GM23338 (cell line): ENCODE data around the gene HIVEP2. TPM values are rescaled to one million over a fixed set of nuclear protein-coding genes. Genes with fewer than 3 reads are reported as not detected.

Source experiments
- ATAC-seq: fragments of 200-7000 bp; cut with Tn5 transposase; 3 replicates; pipeline ENCODE4 v1.9.1; 2020
- DNase-seq: peaks from one replicate; pipeline ENCODE4 v3.0.0-alpha.2; 2015; ENCODE audit warnings: low spot score
- H2AFZ ChIP-seq: fragments of 200-600 bp; sonication (generic); 2 replicates; pipeline ENCODE4 v1.8.0; 2016; ENCODE audit warnings: antibody characterized with exemption, mild to moderate bottlenecking, moderate library complexity
- H3F3A ChIP-seq: fragments of 200-600 bp; sonication (generic); replicated peaks from 2 replicates; pipeline ENCODE4 v1.8.0; 2017; ENCODE audit warnings: antibody characterized with exemption, mixed run types, low read depth
- H3K27ac ChIP-seq: fragments of 200-600 bp; sonication (generic); 2 replicates; pipeline ENCODE4 v1.6.1; 2016; ENCODE audit warnings: low read depth
- H3K27me3 ChIP-seq: fragments of 200-600 bp; sonication (generic); 2 replicates; pipeline ENCODE4 v1.8.0; 2016; ENCODE audit warnings: mild to moderate bottlenecking, mixed run types, moderate library complexity; ENCODE audit not compliant: insufficient read depth
- H3K36me3 ChIP-seq: fragments of 200-600 bp; sonication (generic); 2 replicates; pipeline ENCODE4 v1.8.0; 2016; ENCODE audit warnings: mild to moderate bottlenecking; ENCODE audit not compliant: insufficient read depth
- H3K4me1 ChIP-seq: fragments of 200-600 bp; sonication (generic); 2 replicates; pipeline ENCODE4 v1.8.0; 2016; ENCODE audit warnings: mild to moderate bottlenecking, moderate library complexity; ENCODE audit not compliant: insufficient read depth
- H3K4me2 ChIP-seq: fragments of 200-600 bp; sonication (generic); 2 replicates; pipeline ENCODE4 v1.7.1; 2017; ENCODE audit warnings: mixed run types
- H3K4me3 ChIP-seq: fragments of 200-600 bp; sonication (generic); 2 replicates; pipeline ENCODE4 v1.6.1; 2016; ENCODE audit warnings: mixed run types
- H3K79me2 ChIP-seq: fragments of 200-600 bp; sonication (generic); replicated peaks from 2 replicates; pipeline ENCODE4 v1.8.0; 2017; ENCODE audit warnings: mild to moderate bottlenecking; ENCODE audit not compliant: insufficient read depth
- H3K9me2 ChIP-seq: fragments of 200-600 bp; sonication (generic); 2 replicates; pipeline ENCODE4 v1.8.0; 2017; ENCODE audit not compliant: insufficient read depth
- H4K20me1 ChIP-seq: fragments of 200-600 bp; sonication (generic); replicated peaks from 2 replicates; pipeline ENCODE4 v1.8.0; 2017; ENCODE audit warnings: mild to moderate bottlenecking; ENCODE audit not compliant: insufficient read depth
- H3K27ac Mint-ChIP-seq: 2 replicates; pipeline ENCODE4 v1.8.0; 2020; ENCODE audit warnings: inconsistent platforms, mild to moderate bottlenecking, moderate library complexity, mixed read lengths
- H3K27me3 Mint-ChIP-seq: 3 replicates; pipeline ENCODE4 v1.8.0; 2022; ENCODE audit warnings: low read depth, mild to moderate bottlenecking, moderate library complexity, mixed read lengths, inconsistent platforms; ENCODE audit not compliant: insufficient read depth, poor library complexity
- H3K36me3 Mint-ChIP-seq: 3 replicates; pipeline ENCODE4 v1.8.0; 2021; ENCODE audit warnings: low read depth, mild to moderate bottlenecking, inconsistent platforms, moderate library complexity, mixed read lengths
- H3K4me1 Mint-ChIP-seq: 3 replicates; pipeline ENCODE4 v1.8.0; 2020; ENCODE audit warnings: mild to moderate bottlenecking, inconsistent platforms, mixed read lengths
- H3K4me3 Mint-ChIP-seq: 3 replicates; pipeline ENCODE4 v1.8.0; 2021; ENCODE audit warnings: moderate library complexity, mild to moderate bottlenecking, inconsistent platforms, mixed read lengths
- H3K9me3 Mint-ChIP-seq: 3 replicates; pipeline ENCODE4 v1.8.0; 2020; ENCODE audit warnings: moderate library complexity, mild to moderate bottlenecking, inconsistent platforms, mixed read lengths
- CREB1 ChIP-seq: fragments of 250-450 bp; sonication (Bioruptor Pico); IDR thresholded peaks from 2 replicates; pipeline ENCODE4 v1.5.0; 2020; ENCODE audit warnings: low read depth, mild to moderate bottlenecking, moderate library complexity
- CTCF ChIP-seq, 2 experiments: fragments of 200-600 bp in 1 of 2; sonication (generic) in 1 of 2; conservative IDR thresholded peaks; 2 replicates each; pipeline versions ENCODE4 v1.5.1 to v1.6.1; 2016 to 2017; ENCODE audit warnings: antibody characterized with exemption in 2 of 2, low read depth in 2 of 2, mild to moderate bottlenecking in 2 of 2, moderate library complexity in 1 of 2
- EZH2phosphoT487 ChIP-seq: fragments of 200-600 bp; sonication (generic); IDR thresholded peaks from one replicate; pipeline ENCODE4 v1.8.1; 2018; ENCODE audit warnings: antibody characterized with exemption; ENCODE audit not compliant: unreplicated experiment
- POLR2AphosphoS5 ChIP-seq: IDR thresholded peaks from 2 replicates; pipeline ENCODE4 v1.6.1; 2016; ENCODE audit warnings: antibody characterized with exemption, low read depth
- ZNF114 ChIP-seq: fragments of 250-450 bp; sonication (Bioruptor Pico); IDR thresholded peaks from 2 replicates; pipeline ENCODE4 v1.5.0; 2020; ENCODE audit warnings: mild to moderate bottlenecking, moderate library complexity
- polyA plus RNA-seq: library from polyadenylated mRNA; unstranded; fragments of >200 nt; fragmentation: Nextera tagmentation; extraction: Ambion mirVana; gene quantifications from 2 replicates; pipeline ENCODE4 v1.2.1, GENCODE V29; 2016
- total RNA-seq: library from RNA; depleted of rRNA; stranded (reverse); fragments of >200 nt; shearing (Covaris generic); gene quantifications from 2 replicates; pipeline ENCODE4 v1.2.3, GENCODE V29; 2014
- TF ChIP-seq, protein P1 (sequence below): fragments of 250-450 bp; sonication (Bioruptor Pico); IDR thresholded peaks from 2 replicates; pipeline ENCODE4 v1.5.0; 2020; ENCODE audit warnings: mild to moderate bottlenecking, moderate library complexity
- TF ChIP-seq, protein P2 (sequence below): IDR thresholded peaks from 2 replicates; pipeline ENCODE4 v1.6.1; 2016; ENCODE audit warnings: antibody characterized with exemption

The HIVEP2 gene
- total and polyA plus RNA-seq, 2 experiments from 2014 or later, result 1.5 to 7.4 TPM

- TF ChIP-seq, protein P1, sequence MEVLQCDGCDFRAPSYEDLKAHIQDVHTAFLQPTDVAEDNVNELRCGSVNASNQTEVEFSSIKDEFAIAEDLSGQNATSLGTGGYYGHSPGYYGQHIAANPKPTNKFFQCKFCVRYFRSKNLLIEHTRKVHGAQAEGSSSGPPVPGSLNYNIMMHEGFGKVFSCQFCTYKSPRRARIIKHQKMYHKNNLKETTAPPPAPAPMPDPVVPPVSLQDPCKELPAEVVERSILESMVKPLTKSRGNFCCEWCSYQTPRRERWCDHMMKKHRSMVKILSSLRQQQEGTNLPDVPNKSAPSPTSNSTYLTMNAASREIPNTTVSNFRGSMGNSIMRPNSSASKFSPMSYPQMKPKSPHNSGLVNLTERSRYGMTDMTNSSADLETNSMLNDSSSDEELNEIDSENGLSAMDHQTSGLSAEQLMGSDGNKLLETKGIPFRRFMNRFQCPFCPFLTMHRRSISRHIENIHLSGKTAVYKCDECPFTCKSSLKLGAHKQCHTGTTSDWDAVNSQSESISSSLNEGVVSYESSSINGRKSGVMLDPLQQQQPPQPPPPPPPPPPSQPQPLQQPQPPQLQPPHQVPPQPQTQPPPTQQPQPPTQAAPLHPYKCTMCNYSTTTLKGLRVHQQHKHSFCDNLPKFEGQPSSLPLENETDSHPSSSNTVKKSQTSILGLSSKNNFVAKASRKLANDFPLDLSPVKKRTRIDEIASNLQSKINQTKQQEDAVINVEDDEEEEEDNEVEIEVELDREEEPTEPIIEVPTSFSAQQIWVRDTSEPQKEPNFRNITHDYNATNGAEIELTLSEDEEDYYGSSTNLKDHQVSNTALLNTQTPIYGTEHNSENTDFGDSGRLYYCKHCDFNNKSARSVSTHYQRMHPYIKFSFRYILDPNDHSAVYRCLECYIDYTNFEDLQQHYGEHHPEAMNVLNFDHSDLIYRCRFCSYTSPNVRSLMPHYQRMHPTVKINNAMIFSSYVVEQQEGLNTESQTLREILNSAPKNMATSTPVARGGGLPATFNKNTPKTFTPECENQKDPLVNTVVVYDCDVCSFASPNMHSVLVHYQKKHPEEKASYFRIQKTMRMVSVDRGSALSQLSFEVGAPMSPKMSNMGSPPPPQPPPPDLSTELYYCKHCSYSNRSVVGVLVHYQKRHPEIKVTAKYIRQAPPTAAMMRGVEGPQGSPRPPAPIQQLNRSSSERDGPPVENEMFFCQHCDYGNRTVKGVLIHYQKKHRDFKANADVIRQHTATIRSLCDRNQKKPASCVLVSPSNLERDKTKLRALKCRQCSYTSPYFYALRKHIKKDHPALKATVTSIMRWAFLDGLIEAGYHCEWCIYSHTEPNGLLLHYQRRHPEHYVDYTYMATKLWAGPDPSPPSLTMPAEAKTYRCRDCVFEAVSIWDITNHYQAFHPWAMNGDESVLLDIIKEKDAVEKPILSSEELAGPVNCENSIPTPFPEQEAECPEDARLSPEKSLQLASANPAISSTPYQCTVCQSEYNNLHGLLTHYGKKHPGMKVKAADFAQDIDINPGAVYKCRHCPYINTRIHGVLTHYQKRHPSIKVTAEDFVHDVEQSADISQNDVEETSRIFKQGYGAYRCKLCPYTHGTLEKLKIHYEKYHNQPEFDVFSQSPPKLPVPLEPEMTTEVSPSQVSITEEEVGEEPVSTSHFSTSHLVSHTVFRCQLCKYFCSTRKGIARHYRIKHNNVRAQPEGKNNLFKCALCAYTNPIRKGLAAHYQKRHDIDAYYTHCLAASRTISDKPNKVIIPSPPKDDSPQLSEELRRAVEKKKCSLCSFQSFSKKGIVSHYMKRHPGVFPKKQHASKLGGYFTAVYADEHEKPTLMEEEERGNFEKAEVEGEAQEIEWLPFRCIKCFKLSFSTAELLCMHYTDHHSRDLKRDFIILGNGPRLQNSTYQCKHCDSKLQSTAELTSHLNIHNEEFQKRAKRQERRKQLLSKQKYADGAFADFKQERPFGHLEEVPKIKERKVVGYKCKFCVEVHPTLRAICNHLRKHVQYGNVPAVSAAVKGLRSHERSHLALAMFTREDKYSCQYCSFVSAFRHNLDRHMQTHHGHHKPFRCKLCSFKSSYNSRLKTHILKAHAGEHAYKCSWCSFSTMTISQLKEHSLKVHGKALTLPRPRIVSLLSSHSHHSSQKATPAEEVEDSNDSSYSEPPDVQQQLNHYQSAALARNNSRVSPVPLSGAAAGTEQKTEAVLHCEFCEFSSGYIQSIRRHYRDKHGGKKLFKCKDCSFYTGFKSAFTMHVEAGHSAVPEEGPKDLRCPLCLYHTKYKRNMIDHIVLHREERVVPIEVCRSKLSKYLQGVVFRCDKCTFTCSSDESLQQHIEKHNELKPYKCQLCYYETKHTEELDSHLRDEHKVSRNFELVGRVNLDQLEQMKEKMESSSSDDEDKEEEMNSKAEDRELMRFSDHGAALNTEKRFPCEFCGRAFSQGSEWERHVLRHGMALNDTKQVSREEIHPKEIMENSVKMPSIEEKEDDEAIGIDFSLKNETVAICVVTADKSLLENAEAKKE (CRISPR knock-in tag), result no peak
- no peak for TF ChIP-seq ZNF114 (CRISPR knock-in tag)
- no peak for TF ChIP-seq CTCF (conservative IDR thresholded peaks at IDR 0.05; ENCODE audit: low read depth in 2 of 2)
- no peak for TF ChIP-seq POLR2AphosphoS5
These were observed 186.3 kb downstream of the HIVEP2 start (continued) for GRCh38 chr6:142758629-142759025.

- no peak overlapping the region for H3K27ac ChIP-seq
- no peak overlapping the region for H3K4me3 ChIP-seq
- no peak overlapping the region for H3K4me2 ChIP-seq
- H2AFZ ChIP-seq, result no peak overlapping the region
- H3K27me3 ChIP-seq, result no peaks in the 10 kb centered on the region
- H3K4me1 ChIP-seq, result no peaks in the 10 kb centered on the region
- H3K9me2 ChIP-seq, result no peaks in the 10 kb centered on the region
- H3F3A ChIP-seq, result no peaks in the 10 kb centered on the region
- H3K27ac Mint-ChIP-seq, result no peak overlapping the region
- no peaks in the 10 kb centered on the region for H3K9me3 Mint-ChIP-seq
- DNase-seq, result no peak
- H4K20me1 ChIP-seq, result no peaks in the 10 kb centered on the region
- no peak for ATAC-seq
- H3K4me3 Mint-ChIP-seq, result no peak overlapping the region
- peaks cover 24% of the 10 kb centered on the region for H3K36me3 Mint-ChIP-seq
- no peaks in the 10 kb centered on the region for H3K79me2 ChIP-seq
- H3K4me1 Mint-ChIP-seq, result peaks cover 4% of the 10 kb centered on the region
- no peaks in the 10 kb centered on the region for H3K27me3 Mint-ChIP-seq
- no peaks in the 10 kb centered on the region; the same call in 1 of the 2 replicates for H3K36me3 ChIP-seq
- TF ChIP-seq POLR2AphosphoS5, result no peak
- no peak for TF ChIP-seq CREB1
- TF ChIP-seq, protein P2, sequence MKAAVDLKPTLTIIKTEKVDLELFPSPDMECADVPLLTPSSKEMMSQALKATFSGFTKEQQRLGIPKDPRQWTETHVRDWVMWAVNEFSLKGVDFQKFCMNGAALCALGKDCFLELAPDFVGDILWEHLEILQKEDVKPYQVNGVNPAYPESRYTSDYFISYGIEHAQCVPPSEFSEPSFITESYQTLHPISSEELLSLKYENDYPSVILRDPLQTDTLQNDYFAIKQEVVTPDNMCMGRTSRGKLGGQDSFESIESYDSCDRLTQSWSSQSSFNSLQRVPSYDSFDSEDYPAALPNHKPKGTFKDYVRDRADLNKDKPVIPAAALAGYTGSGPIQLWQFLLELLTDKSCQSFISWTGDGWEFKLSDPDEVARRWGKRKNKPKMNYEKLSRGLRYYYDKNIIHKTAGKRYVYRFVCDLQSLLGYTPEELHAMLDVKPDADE, result no peak
- TF ChIP-seq EZH2phosphoT487, result no peak
These were observed 186.9 kb downstream of the HIVEP2 start for GRCh38 chr6:142757852-142758628.
